NOMO-1 (cell line): Measurements from ENCODE around the gene CERS6.
"Not testable (repeated sequence)": the region's sequence is repeated elsewhere in the genome, so short reads cannot be mapped to it uniquely, and the experiment has no call there.

Experiments
- DNase-seq, 2 experiments: peaks; one replicate each; lab custom pipeline; 2025; ENCODE audit not compliant: unreplicated experiment in 2 of 2; lab: John Stamatoyannopoulos, UW

CERS6 gene

DNA sequence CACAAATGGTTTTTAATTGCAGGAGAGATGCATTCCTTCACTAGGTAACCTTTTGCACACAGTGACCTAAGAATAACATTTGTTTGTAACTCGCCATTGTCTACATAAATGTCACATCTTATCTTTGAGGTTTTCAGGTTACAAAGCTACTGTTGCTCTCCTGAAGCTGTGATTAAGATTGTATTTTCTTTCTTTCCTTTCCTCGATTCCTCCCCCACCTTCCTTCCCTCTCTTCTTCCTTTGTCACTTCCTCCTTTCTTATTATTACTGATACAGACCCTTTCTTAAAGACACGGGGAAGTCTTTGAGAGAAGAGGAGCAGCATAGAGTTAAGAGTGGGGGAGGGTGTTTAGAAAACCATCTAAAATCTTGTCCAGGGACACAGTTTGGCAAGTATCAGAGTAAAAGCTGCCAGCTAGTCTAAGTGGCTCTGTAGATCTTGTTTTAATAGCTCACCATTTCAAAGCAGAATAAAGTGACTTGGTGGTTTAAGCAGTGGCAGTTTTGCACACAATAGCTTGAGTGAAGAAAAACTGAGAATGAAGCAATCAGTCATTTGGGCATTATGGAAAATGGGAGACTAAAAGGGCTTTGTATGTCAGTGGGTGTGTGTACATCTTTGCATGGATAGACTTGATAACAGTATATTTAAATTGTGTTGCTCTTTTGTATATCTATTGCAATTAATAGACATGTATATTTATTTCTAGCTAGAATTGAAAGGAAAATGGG lies 10.9 kb downstream of the CERS6 start:
- DNase-seq = no peak

DNA sequence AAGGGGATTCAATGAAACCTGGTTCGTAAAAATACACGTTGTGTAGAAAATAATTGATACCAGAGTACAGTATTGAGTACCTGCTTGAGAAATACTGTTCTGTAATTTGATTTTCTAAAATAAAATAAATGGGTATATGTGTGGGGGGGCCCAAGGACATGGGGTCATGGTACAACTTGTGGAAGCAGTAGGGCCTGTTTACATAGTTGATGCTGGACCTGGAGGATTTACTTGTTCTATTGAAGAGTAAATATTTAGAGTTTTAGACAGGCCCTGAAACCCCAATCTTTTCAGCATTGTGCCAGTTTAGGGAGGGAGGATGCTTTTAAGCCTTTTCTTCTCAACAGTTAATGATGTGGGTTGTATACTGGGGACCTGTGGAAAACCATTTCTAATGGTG lies 11.7 kb downstream of the CERS6 start:
- no peak for DNase-seq

DNA sequence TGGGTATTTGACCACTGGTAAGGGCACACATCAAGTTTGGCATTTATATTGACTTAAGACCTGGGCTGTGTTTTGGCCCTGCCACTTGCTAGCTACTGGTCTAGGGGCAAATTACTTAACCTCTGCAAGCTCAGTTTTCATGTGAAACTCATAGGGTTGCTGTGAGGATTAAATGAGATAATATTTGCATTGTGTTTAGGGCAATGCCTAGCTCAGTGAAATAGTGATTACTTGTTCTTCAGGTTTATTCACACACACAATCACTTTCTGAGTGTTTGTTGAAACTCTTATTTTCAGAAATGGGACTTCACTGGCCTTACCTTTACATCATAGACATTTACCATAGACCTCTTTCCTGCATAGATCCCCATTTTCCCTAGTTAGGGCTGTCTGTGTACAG lies 12.3 kb downstream of the CERS6 start:
- DNase-seq = no peak

DNA sequence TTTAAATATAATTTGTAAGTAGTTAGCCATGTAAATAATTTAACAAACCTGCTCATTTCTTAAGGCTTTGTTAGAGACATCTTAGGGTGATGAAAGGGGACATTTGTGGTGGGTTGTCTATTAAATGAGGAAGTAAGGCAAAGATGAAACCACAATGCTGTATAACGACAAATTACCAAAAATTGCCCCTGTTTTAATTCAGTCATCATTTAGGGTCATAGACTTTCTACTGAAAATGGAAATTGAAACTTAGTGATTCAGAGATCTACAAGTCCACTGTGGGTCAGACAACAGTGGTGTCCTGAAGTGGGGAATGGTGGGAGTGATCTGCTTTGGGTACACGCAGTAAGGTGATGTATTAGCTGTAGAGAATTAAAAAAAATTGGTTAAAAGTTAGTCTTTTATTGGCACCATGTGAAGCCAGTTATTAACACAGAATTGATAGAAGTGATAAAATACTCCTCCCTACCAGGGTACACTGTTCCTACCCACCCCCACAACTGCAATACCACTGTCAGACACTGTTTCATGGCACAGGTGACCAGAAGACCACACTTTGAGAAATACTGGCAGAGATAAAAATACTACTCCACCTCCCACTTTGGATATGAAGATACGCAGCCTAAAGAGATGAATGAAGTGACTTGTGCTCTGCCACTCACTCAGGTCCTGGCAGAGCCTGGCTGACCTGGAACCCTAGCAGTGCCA lies 13.4 kb downstream of the CERS6 start:
- DNase-seq = peak; percentile 88 to 94

DNA sequence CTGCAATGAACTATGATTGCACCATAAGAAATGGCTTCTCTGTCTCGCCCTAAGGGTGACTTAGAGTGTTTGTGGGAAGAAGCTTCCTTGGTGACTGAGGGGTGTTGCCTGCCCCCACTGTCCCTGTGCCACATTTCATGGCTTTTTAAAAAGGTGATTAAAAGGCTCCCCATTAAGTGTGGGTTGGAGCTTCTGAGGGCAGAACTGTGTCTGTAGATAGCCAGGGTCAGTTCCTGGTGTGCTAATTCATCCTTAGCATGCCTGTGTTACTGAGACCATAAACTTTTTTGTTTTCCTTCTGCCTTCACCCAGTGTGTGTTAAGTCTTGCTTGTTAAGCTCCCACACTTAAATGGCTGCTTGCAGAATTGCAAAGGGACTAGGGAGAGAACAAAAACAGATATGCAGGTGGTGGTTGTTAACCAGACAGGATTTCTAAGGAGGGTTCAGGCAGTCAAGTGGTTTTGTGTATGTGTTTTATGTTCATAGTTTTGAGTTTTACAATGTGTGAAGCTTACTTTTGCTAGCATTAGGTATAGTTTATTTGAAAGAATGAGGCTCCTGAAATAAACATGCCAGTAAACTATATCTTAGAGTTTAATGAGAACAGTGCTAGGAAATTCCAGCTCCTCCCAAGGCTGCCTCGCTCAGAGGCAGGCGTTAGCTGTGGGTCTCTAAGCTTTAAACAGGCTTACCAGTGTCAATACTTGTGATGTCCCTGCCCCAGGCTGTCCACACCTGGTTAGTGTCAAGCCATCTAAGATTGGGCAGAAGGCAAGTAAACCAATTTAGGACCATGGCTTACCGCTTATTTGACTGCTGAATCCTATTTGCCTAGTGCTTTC lies 14.5 kb downstream of the CERS6 start:
- DNase-seq = no peak

DNA sequence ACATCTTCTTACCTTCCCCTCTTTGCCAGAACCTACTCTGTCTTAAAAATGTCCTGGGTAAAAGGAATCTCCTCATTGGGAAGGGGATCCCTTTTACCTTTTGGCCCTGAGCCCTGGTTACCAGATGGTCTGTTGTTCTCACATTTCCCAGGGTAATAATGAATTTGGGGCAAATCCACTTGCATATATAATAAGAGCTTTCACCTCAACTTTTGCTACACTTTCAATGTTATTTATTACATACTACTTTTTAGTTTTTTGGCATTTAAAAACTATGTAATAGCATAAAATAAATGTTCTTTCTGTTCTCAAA lies 15.0 kb downstream of the CERS6 start:
- no peak for DNase-seq

DNA sequence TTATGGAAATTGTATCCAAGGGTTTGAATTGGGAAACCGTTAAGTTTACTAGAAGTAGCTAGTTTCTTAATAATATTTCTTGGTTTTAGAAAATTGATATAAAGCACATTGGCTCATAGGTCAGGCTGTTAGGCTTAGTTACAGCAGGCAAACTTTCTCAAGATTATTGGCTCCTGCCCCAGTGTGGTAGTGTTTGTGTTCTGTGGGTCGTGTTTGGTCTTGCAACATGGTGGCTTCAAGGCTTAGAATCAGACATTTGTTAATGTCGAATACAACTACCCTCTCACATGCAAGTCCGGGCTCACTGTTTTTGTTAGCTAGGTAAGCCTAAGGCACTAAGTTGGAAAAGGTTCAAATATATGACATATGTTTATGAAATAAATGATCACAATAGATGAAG lies 19.6 kb downstream of the CERS6 start:
- no peak for DNase-seq

DNA sequence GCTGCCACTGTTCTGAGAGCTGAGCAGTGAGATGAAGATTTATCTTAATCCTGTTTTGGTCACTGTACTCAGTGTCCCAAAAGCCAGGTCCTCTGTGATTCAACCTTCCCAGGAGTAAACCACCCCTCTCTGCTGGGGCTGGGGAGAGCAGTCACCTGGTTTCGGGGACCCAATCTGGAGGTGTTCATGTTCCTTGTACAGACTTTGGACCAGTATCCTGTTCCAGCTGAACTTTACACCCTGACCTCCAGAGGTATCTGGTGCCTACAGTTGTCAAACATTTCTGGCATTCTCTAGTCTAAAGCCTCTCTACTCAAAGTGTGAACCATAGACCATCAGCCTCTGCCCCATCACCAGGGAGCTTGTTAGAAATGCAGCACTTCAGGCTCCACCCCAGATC lies 22.1 kb downstream of the CERS6 start:
- DNase-seq = no peak

DNA sequence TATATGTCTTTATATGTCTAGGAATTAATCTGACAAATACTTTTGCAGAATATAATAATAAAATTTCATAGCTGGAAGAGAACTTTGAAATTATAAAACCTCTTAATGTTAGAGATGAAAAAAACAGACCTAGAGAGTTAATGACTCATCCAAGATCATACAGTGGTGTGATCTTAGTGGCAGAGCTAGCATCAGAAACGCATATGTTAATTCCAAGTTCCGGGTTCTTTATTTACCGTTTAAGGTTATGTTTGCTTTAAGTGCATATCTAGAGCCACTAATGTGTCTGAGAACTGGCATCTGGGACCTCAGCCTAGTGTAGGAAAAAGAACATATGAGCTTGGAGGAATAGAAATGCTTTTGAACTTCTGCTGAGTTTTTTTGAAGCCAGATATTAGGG lies 24.3 kb downstream of the CERS6 start:
- DNase-seq = no peak

DNA sequence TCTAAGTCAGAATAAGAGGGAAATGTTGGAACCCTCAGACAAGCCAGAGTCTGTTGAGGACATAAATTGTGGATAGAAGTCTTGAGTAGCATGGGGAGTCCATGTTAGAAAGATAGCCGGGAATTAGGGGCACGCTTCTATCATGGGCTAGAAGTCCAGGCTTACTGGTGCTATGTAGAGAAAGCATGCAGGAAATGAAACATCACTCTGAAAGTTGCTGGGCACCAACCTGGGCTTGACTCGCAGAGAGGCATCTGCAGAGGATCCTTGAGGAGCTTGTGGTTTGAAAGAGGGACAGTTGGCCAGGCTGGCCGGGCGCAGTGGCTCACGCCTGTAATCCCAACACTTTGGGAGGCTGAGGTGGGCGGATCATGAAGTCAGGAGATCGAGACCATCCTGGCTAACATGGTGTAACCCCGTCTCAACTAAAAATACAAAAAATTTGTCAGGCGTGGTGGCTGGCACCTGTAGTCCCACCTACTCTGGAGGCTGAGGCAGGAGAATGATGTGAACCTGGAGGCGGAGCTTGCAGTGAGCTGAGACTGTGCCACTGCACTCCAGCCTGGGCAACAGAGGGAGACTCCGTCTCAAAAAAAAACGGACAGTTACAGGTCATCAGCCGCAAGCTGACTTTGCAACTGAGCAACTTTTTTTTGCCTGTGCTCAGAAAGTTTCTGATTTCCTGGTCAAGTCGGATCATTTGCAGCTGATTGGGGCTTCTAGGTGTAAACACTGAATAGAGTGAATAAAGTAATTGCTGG lies 24.9 kb downstream of the CERS6 start:
- DNase-seq = no peak

DNA sequence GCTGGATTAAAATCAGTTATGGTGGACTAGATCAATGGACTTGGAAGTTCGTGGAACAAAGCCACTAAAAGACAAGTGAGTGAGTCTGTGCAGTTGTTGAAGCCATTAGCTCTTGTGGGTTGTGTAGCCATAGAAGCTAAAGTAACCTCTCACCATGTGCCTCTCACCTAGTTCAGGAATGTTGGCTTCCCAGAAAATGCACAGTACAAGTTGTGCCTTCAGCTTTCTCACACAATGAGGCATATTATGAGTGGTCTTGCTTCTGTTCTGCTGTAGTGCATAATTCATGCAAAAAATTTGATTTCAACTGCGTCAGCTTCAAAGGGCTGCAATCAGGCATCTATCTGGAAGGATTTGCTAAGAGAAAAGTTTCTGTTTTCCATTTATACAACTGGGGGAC lies 26.2 kb downstream of the CERS6 start:
- DNase-seq = no peak

DNA sequence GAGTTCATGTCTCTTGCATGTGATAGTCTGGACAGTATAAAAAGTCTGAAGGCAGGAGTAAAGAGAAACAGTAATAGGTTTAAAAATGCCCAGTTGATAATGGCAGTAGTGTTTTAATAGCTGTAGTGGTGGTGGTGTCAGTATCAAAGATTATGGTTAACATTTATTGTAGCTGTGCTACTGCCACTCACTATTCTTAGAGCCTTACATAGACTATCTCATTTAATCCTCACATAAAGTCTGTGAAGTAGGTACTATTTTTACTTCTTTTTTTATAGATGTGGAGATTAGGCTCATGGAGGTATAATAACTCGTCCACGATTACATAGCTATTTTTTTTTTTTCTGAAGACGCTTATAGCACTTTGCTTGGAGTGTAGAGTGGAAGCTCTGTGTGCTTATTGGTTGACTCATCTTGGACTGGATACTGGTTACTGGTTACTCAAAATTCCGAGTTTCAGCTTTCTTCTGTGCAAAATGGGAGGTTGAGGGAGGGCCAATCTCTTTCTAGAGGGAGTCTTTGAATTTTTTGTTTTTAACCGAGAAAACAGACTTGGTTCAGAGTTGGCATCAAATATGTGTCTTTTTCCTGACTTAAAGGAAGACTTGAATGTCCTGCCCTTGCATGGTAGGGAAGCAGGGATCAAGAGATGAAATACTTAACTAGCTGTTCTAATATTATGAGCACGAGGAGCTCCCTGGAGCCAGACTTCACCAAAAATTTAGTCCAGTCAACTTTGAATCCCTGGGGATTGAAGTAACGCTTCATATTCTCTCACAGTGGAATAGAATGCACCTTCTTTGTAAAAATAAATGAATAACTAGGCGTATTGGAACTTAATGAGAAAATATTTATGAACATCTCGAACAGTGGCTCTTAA lies 27.1 kb downstream of the CERS6 start:
- DNase-seq = no peak

DNA sequence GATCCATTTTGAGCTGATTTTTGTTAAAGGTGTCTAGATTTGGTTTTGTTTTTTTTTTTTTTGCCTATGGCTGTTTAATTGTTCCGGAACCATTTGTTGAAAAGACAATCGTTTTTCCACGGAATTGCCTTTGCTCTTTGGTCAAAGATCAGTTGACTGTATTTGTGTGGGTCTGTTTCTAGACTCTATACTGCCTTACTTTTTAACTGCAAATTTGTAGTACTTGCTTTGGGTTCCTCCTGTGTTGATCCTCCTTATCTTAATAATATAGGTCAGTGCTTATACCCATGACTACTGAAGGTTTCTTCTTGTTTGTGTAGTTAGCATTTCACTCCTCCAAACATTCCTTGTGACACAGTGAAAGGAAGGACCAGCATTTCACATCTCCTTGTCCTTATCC lies 30.4 kb downstream of the CERS6 start:
- no peak for DNase-seq

DNA sequence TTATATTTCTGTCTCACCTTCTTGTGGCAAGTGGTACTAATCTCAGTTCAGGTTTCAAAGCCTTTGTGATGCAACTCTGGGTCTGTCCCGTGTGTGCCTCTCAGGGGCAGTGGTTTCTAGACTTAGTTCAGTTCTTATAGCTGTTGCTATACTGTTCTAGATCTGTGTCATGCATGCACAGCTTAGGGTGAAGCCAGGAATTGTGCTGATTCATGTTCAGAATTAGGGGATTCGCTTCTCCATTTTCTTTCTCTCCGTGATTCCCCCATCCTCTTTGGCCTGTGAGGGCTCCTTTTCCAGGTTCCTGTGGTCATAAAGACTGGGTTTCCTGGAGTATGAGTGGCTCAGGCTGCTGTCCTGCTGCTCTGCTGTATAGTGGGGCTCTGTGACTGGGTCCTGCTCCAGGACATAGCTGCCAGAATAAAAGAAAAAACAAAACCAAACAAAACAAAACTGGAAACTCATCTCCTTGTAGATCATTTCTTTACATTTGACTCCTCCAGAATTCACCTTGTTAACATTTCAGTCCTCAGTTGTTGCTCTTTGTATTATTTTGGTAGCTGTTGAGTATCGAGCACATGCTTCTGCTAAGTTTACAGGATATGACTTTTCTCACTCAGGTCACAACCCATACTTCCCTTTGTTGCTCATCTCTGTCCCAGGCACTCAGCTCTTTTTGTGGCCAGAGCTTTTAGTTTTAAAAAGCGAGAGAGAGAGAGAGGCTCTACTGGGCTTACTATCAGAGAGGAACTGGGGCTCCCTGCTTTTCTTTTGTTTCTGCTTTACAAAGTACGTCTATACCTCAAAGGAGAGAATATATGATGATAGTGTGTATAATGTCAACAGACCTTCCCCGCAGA lies 34.2 kb downstream of the CERS6 start:
- DNase-seq = peak; percentile 72 to 82

DNA sequence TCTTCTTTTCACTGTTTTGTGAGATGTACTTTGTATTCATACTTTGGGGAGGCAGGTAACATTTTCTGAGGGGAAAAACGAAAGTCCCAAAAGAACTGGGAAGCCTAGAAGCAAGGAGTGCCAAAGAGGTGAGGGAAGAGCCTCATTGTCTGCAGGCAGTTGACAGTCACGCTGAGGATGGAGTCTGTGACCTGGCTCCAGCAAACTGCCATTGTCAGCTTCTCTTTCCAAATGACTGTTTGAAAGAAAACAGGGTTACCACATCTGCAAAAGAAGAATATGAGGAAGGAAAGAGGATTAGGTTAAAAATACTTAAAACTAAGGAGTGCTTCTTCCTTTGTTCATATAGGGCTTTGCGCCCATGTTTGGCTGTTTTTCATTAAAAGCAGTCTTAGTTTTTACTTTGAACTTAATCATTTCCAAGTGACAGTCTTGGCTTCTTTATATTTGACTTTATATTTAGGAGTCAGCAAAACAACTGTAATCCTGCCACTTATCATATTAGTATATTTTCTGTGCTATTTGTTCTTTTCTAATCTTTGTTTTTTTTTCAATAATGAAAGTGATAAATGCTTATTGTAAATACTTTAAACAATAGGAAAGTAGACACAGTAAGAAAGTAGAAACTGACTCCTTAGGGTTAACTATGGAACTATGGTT lies 35.0 kb downstream of the CERS6 start:
- DNase-seq = peak; percentile 19 to 67

DNA sequence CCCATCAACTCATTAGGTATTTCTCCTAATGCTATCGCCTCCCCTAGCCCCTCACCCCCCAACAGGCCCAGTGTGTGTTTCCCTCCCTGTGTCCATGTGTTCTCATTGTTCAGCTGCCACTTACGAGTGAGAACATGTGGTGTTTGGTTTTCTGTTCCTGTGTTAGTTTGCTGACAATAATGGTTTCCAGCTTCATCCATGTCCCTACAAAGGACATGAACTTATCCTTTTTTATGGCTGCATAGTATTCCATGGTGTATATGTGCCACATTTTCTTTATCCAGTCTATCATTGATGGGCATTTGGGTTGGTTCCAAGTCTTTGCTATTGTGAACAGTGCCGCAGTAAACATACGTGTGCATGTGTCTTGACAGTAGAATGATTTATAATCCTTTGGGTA lies 35.7 kb downstream of the CERS6 start:
- not testable (repeated sequence) for DNase-seq

DNA sequence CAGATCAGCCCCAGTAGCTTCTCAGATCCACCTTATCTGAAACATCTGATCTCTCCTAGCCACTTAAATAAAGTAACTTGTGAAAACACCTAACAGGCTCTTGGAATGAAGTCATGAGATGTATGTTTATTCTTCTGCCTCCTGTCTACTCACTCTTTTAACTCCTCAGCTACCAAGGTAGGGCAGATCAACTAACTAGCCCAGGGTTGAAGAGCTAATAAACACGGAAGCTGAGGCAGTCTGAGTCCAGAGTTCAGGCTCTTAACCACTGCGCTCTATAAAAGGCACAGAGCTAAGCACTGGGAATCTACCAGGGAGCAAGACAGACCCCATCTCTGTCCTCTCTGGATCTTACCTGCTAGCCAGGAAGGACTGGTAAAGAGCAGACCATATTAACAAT lies 37.1 kb downstream of the CERS6 start:
- DNase-seq = not testable (repeated sequence)

DNA sequence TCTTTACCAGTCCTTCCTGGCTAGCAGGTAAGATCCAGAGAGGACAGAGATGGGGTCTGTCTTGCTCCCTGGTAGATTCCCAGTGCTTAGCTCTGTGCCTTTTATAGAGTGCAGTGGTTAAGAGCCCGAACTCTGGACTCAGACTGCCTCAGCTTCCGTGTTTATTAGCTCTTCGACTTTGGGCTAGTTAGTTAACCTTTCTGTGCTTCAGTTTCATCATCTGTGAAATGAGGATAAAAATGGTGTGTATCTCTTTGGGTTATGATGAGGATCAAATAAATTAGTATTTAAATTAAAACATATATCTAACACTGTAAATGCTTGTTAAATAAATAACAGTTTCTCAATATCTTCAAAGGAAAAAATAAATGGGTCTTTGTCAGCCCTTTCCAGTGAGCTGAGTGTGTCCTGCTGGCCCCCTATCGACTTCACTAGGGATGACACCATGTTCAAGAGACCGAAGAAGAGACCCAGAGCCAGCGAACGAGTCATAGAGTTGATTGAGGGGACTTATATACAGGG lies 38.2 kb downstream of the CERS6 start:
- no peak for DNase-seq
